ENCODE data around the gene ANAPC10. TPM values are rescaled to one million over a fixed set of nuclear protein-coding genes. Genes with fewer than 3 reads are reported as not detected.

Gene ANAPC10
- total and polyA plus RNA-seq, 2 of the 4 experiments (the other 2 are of a cell fraction), result 17.1 to 22.4 TPM

- no peak overlapping the region for H2AK9ac ChIP-seq (replicated peaks; ENCODE audit: low read depth, low read length, poor library complexity)
- BruUV-seq (replicated peaks), result no TSS peak
- no peaks in the 10 kb centered on the region for H3K9me3 ChIP-seq (ENCODE audit: control insufficient read depth, insufficient read depth, low read length)
- no peak overlapping the region for H2BK20ac ChIP-seq (ENCODE audit: low read depth, low read length)
- no peak overlapping the region for H4K5ac ChIP-seq (ENCODE audit: low read depth, low read length)
- no peaks in the 10 kb centered on the region for H3K4me1 ChIP-seq (ENCODE audit: control insufficient read depth, insufficient read depth, low read length)
- no peak overlapping the region for H2AFZ ChIP-seq (replicated peaks; ENCODE audit: low read length, poor library complexity)
- H3K23ac ChIP-seq (ENCODE audit: low read depth, low read length), result no peak overlapping the region
- ChIA-PET CTCF (no interaction called here), POLR2A (ENCODE audit: unreplicated experiment) (no interaction called here)
- H3K9me1 ChIP-seq (ENCODE audit: insufficient read depth, low read length), result no peaks in the 10 kb centered on the region; the same call in 1 of the 2 replicates
- no peak overlapping the region for H4K8ac ChIP-seq (ENCODE audit: low read depth in 2 of 2, low read length in 2 of 2)
- intact Hi-C loops (cut with micrococcal nuclease), result no loop called here
- H2BK5ac ChIP-seq (ENCODE audit: low read depth, low read length, poor library complexity, severe bottlenecking), result no peak overlapping the region
- peaks cover 9 to 11% of the 10 kb centered on the region in 2 experiments; a peak in 3 of 4 replicates for H3K79me1 ChIP-seq (ENCODE audit: low read depth in 1 of 2, low read length in 2 of 2)
- H3K56ac ChIP-seq (ENCODE audit: extremely low read depth, insufficient read depth, low read length), result no peak overlapping the region
- no peak overlapping the region for H3K4me3 ChIP-seq (ENCODE audit: insufficient read depth, low read depth, low read length)
- no peak for ATAC-seq (ENCODE audit: low read depth)
- no peak overlapping the region for H3K9ac ChIP-seq (ENCODE audit: low read depth, low read length)
- H4K91ac ChIP-seq (ENCODE audit: insufficient read depth, low read depth, low read length), result no peak overlapping the region
- in situ Hi-C loops (cut with MboI; ENCODE audit: low sequenced_read_pairs), result no loop called here
- no peak overlapping the region for H2BK120ac ChIP-seq (ENCODE audit: low read depth, low read length)
- dilution Hi-C loops (cut with HindIII; ENCODE audit: low sequenced_read_pairs, unreplicated experiment), result no loop called here
- no peak for TF ChIP-seq POLR2A (IDR thresholded peaks at IDR 0.05; ENCODE audit: low read depth, low read length)
- TF ChIP-seq NFE2L2 (IDR thresholded peaks at IDR 0.05; ENCODE audit: low read depth, low read length), result no peak
- TF ChIP-seq ELK1 (IDR thresholded peaks at IDR 0.05; ENCODE audit: borderline replicate concordance, low read depth, low read length), result no peak
- TF ChIP-seq MAZ (IDR thresholded peaks at IDR 0.05; ENCODE audit: borderline replicate concordance, low read depth, low read length), result no peak
- no peak for TF ChIP-seq MXI1 (IDR thresholded peaks at IDR 0.05; ENCODE audit: borderline replicate concordance, low read depth, low read length)
- no peak for TF ChIP-seq RAD21 (IDR thresholded peaks at IDR 0.05; ENCODE audit: low read length)
- no peak for TF ChIP-seq RCOR1 (IDR thresholded peaks at IDR 0.05; ENCODE audit: insufficient replicate concordance, low read length)
- TF ChIP-seq BHLHE40 (IDR thresholded peaks at IDR 0.05; ENCODE audit: low read depth, low read length), result no peak
- no peak for TF ChIP-seq RFX5 (IDR thresholded peaks at IDR 0.05; ENCODE audit: low read depth, low read length)
- TF ChIP-seq CHD1 (IDR thresholded peaks at IDR 0.05; ENCODE audit: low read depth, low read length), result no peak
- TF ChIP-seq CEBPB (IDR thresholded peaks at IDR 0.05; ENCODE audit: low read depth, low read length), result no peak
- no peak for TF ChIP-seq MAFK (IDR thresholded peaks at IDR 0.05; ENCODE audit: low read depth, low read length)
- no peak for TF ChIP-seq CTCF (conservative IDR thresholded peaks at IDR 0.05; ENCODE audit: low read depth, low read length)
- no peak for TF ChIP-seq FOS (IDR thresholded peaks at IDR 0.05; ENCODE audit: low read depth, low read length)
- no peak for TF ChIP-seq USF2 (IDR thresholded peaks at IDR 0.05; ENCODE audit: low read depth, low read length)
- TF ChIP-seq SMC3 (IDR thresholded peaks at IDR 0.05; ENCODE audit: low read depth, low read length), result no peak
- H3K4ac ChIP-seq (ENCODE audit: low read depth, low read length), result no peak overlapping the region
- no peaks in the 10 kb centered on the region for H4K20me1 ChIP-seq (ENCODE audit: insufficient read depth, low read length)
- no peak overlapping the region for H2AK5ac ChIP-seq (ENCODE audit: low read depth, low read length)
- no CpG with 5 or more reads among the region's 3 CpGs for WGBS, 2 experiments (ENCODE audit: extremely low coverage in 2 of 2, insufficient read length in 1 of 2)
- H3K27me3 ChIP-seq (ENCODE audit: control insufficient read depth, insufficient read depth, low read length), result no peaks in the 10 kb centered on the region
- DNase-seq, result no peak
- no peak overlapping the region for H3K18ac ChIP-seq (ENCODE audit: low read depth, low read length)
- H2BK15ac ChIP-seq (ENCODE audit: low read depth, low read length), result no peak overlapping the region
- no peak overlapping the region for H3K27ac ChIP-seq (ENCODE audit: insufficient read depth, low read length)
- H3K36me3 ChIP-seq (ENCODE audit: control insufficient read depth, insufficient read depth, low read length), result no peaks in the 10 kb centered on the region
- no peak overlapping the region for H3K14ac ChIP-seq (replicated peaks; ENCODE audit: low read depth, low read length)
- H3K4me2 ChIP-seq (ENCODE audit: low read depth, low read length), result no peak overlapping the region
Observed at GRCh38 chr4:145042601-145043285, 55.3 kb downstream of the ANAPC10 start.

Data from IMR-90 (cell line).